Loucy (cell line): ENCODE data around the gene ZSCAN5A.

Experiments used
- CTCF ChIP-seq: fragments of 200-600 bp; sonication (generic); conservative IDR thresholded peaks from 2 replicates; pipeline ENCODE4 v1.5.1; 2014; ENCODE audit warnings: mild to moderate bottlenecking, antibody characterized with exemption, low read length
- EZH2phosphoT487 ChIP-seq: fragments of 200-600 bp; IDR thresholded peaks from 2 replicates; pipeline ENCODE4 v1.6.1; 2018; ENCODE audit warnings: antibody characterized with exemption, mild to moderate bottlenecking, moderate library complexity, borderline replicate concordance

GRCh38 chr19:56270676-56271075 lies 44.0 kb downstream of the ZSCAN5A start:
- TF ChIP-seq EZH2phosphoT487 = no peak
- TF ChIP-seq CTCF = no peak
